NCI-H1694 treated with DMSO at 0.1 percent for 48 hours (cell line): ENCODE data around the gene LPXN.
A peak's percentile ranks its signal among the peaks of the same experiment; 100 is the strongest.
"Not testable (repeated sequence)": the region's sequence is repeated elsewhere in the genome, so short reads cannot be mapped to it uniquely, and the experiment has no call there.

Experiments
- DNase-seq: peaks from one replicate; lab custom pipeline; 2025; lab: John Stamatoyannopoulos, UW

LPXN gene

DNA sequence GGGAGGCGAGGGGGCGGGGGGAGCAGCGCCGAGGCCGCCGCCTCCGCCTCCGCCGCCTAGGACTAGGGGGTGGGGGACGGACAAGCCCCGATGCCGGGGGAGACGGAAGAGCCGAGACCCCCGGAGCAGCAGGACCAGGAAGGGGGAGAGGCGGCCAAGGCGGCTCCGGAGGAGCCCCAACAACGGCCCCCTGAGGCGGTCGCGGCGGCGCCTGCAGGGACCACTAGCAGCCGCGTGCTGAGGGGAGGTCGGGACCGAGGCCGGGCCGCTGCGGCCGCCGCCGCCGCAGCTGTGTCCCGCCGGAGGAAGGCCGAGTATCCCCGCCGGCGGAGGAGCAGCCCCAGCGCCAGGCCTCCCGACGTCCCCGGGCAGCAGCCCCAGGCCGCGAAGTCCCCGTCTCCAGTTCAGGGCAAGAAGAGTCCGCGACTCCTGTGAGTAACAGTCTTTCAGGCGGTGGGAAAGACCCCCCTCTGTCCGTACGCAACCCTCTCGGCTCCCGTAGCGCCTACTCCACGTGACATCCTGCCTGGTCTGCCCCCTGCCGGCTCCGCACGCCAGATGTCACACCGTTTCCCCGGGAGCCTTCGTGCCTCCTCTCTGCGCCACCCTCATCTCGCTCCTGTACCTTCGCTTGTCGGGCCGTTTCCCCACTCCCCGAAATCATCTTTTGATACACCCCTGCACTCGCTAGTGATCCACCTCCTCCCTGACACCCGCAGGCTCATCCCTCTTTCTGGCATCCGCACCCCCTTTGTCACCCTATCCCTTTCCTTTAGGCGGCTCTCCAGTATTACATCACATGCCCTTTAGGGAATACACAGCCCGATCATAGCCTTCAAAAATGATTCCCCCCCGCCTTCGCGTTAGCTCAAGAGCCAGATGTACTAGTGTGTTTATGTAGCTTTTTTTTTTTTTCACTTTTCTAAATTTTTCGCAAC lies 3.8 kb upstream of the LPXN start:
- peak; percentile 70 for DNase-seq

DNA sequence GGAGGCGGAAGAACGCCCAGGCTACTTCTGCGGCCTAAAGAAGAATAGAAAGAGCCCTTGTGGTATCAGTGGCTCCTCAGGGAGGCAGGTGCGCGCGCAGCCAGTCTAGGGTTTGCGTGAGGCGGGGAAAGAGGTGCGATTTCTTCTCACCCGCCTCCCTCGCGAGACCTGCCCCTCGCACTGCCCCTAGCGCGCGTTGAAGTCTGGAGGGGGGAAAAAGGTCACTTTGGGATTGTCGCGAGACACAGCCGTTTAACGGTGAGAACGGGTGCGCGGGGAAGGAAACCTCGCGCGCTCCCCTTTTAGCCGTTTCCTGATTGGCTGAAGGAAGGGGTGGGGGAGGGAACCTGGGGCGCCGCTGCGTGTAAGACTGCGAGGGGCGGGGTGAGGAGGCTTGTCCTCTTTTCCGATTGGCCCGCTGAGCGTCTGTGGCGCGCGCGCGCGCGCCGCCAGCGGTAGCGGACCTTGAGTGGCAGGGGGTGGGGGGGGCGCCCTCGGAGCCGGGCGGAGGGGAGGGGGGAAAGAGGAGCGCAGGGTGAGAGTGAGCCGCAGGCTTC lies 3.1 kb upstream of the LPXN start, which contains the start of gene ZFP91:
Gene ZFP91, plus strand, starts transcription at position 429 of the 557 bp plus-strand sequence. CDS start 219 bp downstream, outside the sequence.
- peak; percentile 88 for DNase-seq

GRCh38 chr11:58578136-58578634 lies 2.5 kb upstream of the LPXN start:
- DNase-seq, result peak; percentile 96

DNA sequence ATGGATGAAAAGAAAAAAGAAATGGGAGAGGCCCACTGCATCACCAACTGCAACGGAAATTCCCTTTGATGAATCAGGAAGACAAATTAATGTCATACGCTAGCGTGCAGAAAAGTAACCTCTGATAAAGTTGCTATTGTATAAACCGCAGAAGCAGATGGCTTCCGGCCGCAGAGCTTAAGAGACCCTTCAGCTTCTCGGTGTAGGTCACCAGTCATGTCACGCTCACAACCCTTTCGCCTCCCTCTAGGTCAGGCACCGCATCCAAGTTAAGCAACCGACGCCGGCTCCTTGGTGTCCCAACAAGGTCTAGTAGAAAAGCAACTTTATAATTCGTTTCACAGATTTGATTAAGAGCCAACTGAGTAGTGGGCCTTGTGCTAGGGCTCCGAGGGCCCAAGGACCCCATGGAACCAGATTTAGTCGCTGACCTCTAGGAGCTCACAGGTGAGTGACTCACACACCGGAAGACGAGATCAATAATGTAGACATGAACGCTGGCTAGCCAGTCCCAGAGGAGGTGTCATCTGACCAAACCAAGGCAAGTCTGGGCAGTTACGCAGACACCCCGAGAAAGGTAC lies 2.0 kb upstream of the LPXN start:
- no peak for DNase-seq

DNA sequence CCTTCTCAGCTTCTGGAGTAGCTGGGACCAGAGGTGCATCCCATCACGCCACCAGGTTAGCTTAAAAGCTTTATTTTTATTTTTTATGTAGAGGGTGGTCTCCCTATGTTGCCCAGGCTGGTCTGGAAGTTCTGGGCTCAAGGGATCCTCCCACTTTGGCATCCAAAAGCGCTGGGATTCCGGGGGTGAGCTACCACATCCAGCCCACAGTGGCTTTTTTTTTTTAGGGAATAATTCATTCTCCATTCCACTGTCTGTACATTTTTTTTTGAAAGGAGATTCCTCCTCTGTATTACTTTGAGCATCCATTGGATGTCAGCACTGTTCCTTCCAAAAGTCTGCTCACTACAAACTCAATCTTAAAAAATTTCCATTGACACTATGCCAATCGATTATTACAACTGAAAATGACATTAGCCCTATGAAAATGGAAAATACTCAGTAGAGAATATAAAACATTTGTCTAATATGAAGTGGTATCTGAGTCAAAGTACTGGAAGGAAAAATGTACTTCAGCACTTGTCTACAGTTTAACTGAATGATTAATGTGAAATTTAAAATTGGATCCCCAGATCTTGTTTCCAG lies 1.3 kb upstream of the LPXN start:
- DNase-seq, result peak; percentile 17

DNA sequence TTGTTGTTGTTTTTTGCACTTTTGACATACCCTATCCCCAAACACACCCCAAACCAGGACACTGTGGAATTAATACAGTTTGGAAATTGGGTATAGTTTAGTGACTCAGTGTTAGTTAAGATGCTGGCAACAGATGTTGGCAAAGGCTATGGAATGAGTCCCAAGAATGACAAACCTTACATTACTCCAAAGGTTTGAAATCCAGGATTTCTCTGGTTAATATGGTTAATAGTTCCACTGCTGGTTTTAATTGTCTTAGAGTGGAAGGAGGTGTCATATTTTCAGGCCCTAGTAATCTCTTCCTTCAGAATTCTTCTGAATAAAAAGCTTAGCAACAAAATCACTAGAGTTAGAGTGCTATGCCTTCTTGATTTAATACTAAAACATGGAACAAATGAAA lies 775 bp downstream of the LPXN start:
- no peak for DNase-seq

DNA sequence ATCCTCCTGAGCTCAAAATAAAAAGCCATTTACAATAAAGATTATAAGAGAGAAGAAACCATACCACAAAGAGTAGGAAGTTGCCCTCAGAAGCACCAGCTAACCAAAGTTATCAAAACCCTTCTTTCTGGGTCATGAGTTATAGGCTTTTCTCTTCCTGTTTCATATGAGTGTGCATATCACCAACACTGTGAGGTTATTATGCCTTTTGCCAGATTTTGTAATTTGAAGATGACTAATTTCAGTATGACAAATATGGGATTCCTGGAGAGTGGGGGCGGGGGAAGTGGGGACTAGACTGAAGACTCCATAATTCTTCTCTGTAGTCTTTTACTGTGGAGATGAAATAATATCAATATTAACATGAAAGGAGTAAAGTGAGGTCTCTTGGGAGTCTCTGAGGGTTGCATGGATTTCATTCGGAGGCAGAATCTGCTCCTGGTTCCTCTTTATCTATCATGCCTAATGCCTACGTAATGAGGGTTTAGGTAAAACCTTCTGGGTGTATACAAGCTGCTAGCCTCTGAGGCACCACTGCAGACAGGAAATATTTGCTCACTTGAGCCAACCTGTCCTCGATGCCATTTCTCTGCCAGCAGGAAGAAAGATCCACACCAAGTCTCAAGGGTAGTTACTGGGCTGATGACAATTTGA lies 2.1 kb downstream of the LPXN start:
- DNase-seq, result no peak

DNA sequence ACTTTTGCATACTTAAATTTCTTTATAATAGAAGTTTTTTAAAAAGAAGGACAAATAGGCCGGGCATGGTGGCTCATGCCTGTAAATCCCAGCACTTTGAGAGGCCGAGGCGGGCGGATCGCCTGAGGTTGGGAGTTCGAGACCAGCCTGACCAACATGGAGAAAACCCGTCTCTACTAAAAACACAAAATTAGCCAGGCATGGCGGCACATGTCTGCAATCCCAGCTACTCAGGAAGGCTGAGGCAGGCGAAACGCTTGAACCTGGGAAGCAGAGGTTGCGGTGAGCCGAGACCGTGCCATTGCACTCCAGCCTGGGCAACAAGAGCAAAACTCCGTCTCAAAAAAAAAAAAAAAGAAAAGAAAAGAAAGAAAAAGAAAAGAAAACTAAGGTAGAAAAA lies 2.8 kb downstream of the LPXN start:
- DNase-seq, result not testable (repeated sequence)

- DNase-seq, result peak; percentile 38
Observed at GRCh38 chr11:58567889-58568512, 7.7 kb downstream of the LPXN start.

GRCh38 chr11:58564231-58564630 lies 11.4 kb downstream of the LPXN start:
- DNase-seq, result no peak

GRCh38 chr11:58562375-58562800 lies 13.3 kb downstream of the LPXN start:
- no peak for DNase-seq

- DNase-seq, result no peak
Observed at GRCh38 chr11:58561394-58562098, 14.1 kb downstream of the LPXN start.

DNA sequence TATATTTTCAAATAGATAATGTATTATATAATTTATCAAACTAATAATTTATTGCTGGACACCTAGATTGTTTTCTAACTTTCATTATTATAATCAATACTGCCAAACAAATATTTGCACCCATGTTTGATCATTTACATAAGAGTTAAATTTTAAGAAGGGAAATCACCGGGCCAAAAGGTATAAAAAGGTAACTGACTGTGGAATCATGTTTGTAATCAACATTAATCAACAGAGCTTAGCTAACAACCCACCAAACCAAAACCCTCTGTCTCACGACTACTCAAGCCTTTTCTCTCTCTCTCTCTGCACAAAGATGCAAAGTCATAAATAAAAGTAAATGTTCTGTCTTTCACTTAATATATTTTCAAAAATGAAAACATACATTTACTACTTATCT lies 14.8 kb downstream of the LPXN start:
- no peak for DNase-seq

DNA sequence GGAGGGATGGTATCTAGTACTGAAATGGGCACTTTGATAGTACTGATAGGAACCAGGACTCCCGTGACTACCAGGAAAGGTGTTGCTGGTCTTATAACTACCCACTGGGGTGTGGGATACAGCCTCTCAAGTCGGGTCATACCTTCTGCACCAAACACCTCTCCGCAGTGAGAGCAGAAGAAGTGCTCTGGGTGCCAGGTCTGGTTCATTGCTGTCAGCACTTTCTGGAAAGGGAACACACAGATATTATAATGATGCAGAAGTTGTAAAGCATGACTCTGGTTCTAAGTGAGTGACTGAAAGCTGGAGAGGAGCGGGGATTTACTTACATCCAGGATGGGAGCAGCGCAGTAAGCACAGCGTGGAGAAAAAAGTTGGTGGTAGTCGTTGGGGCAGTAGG lies 26.0 kb downstream of the LPXN start:
- DNase-seq, result no peak

DNA sequence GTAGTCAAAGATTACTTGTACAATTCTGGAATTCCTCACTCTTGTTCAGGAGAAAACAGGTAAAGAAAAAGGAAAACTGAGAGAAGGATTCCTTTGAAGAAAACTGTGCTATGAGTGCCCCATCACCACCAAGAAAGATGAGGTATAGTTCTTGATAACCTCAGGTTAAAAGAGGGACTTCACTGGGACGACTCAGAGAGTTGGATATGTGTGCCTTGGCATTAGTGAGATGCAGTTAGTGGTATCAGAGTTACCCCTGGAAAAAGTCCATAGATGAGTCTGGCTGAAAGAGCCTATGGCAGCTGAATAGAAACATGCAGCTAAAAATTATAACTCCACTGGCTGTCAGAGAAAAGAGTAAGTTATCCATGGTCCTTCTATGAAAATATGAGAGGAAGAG lies 28.8 kb downstream of the LPXN start:
- no peak for DNase-seq

DNA sequence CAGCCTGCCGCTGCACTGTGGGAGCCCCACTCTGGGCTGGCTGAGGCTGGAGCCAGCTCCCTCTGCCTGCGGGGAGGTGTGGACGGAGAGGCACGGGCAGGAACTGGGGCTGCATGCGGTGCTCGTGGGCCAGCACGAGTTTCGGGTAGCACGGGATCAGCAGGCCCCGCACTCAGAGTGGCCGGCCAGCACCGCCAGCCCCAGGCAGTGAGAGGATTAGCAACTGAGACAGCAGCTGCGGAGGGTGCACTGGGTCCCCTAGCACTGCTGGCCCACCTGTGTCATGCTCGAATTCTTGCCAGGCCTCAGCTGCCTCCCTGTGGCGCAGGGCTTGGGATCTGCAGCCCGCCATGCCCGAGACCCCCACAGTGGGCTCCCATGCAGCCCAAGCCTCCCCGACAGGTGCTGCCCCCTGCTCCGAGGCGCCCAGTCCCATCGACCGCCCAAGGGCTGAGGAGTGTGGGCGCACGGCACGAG lies 43.8 kb downstream of the LPXN start:
- DNase-seq, result no peak

- no peak for DNase-seq
Observed at GRCh38 chr11:58530236-58530635, 45.4 kb downstream of the LPXN start.

- no peak for DNase-seq
Observed at GRCh38 chr11:58527429-58527828, 48.2 kb downstream of the LPXN start.

DNA sequence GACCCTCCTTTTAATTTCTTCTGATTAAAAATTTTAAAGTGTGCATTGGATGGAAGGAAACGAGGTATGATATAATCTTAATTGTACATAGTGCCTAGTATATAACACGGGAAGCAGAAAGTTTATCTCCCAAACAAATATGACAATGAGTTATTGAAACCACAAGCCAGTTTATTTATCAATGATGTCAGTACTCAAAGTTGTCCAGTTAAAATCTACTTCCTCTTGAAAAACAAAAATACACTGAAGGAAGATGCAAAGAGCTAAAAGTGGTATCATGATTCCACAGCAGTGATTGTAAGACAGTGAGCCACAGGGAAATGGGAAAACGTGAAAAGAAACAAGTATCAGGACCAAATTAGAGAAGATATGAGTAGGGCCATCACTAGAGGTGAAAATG lies 48.9 kb downstream of the LPXN start:
- DNase-seq, result no peak

DNA sequence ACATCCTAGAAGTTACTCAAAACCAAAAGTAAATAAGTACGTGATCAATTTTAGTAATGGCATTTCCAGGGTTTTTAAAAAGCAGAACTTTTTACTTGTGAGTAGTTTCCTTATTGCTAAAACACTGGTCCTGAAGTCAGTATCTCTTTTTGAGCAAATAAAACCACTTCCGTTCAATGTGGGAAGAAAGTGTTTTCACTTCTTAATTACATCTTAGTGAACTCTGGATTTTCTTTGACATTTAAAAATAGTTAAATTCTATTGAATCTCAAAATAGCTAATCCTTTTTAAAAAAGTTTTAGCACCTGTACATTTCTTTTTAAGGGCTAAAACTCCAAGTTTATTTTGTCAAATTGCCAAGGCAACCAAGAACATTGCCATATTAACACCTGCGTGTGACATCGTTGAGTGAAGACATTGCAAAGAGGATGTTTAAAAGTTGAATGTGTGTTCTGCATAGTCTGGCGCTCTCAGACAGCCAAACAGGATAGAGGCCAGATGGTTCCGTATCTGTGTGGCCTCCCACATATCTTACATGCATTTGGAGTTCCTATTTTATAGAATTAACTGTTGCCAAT lies 50.5 kb downstream of the LPXN start:
- no peak for DNase-seq
